ACC112 (cell line): ENCODE results near the gene MUC12.
"Not testable (repeated sequence)": the region's sequence is repeated elsewhere in the genome, so short reads cannot be mapped to it uniquely, and the experiment has no call there.

Experiments
- H2AFZ ChIP-seq: fragments of 200-600 bp; sonication (generic); one replicate; pipeline ENCODE4 v1.6.0; 2017; ENCODE audit warnings: antibody characterized with exemption, low read length; ENCODE audit not compliant: unreplicated experiment
- H3K27ac ChIP-seq: fragments of 200-600 bp; sonication (generic); 2 replicates; pipeline ENCODE4 v1.5.1; 2014; ENCODE audit warnings: low read depth, mild to moderate bottlenecking, antibody characterized with exemption, low read length, moderate library complexity
- H3K27me3 ChIP-seq: fragments of 200-600 bp; sonication (generic); 2 replicates; pipeline ENCODE4 v1.6.1; 2014; ENCODE audit warnings: mild to moderate bottlenecking, antibody characterized with exemption, low read length, moderate library complexity, mixed read lengths; ENCODE audit not compliant: insufficient read depth
- H3K36me3 ChIP-seq: fragments of 200-600 bp; sonication (generic); 2 replicates; pipeline ENCODE4 v1.6.1; 2016; ENCODE audit warnings: mild to moderate bottlenecking, antibody characterized with exemption, low read length, moderate library complexity, mixed read lengths; ENCODE audit not compliant: insufficient read depth
- H3K4me1 ChIP-seq: fragments of 200-600 bp; sonication (generic); one replicate; pipeline ENCODE4 v1.6.1; 2016; ENCODE audit warnings: low read length, mixed read lengths; ENCODE audit not compliant: insufficient read depth, unreplicated experiment, control insufficient read depth
- H3K4me3 ChIP-seq: fragments of 200-600 bp; sonication (generic); 2 replicates; pipeline ENCODE4 v1.5.1; 2014; ENCODE audit warnings: mild to moderate bottlenecking, low read depth, low read length
- H3K79me2 ChIP-seq: fragments of 200-600 bp; sonication (generic); one replicate; pipeline ENCODE4 v1.6.0; 2016; ENCODE audit warnings: low read length; ENCODE audit not compliant: control insufficient read depth, unreplicated experiment, insufficient read depth

The MUC12 gene, protein sequence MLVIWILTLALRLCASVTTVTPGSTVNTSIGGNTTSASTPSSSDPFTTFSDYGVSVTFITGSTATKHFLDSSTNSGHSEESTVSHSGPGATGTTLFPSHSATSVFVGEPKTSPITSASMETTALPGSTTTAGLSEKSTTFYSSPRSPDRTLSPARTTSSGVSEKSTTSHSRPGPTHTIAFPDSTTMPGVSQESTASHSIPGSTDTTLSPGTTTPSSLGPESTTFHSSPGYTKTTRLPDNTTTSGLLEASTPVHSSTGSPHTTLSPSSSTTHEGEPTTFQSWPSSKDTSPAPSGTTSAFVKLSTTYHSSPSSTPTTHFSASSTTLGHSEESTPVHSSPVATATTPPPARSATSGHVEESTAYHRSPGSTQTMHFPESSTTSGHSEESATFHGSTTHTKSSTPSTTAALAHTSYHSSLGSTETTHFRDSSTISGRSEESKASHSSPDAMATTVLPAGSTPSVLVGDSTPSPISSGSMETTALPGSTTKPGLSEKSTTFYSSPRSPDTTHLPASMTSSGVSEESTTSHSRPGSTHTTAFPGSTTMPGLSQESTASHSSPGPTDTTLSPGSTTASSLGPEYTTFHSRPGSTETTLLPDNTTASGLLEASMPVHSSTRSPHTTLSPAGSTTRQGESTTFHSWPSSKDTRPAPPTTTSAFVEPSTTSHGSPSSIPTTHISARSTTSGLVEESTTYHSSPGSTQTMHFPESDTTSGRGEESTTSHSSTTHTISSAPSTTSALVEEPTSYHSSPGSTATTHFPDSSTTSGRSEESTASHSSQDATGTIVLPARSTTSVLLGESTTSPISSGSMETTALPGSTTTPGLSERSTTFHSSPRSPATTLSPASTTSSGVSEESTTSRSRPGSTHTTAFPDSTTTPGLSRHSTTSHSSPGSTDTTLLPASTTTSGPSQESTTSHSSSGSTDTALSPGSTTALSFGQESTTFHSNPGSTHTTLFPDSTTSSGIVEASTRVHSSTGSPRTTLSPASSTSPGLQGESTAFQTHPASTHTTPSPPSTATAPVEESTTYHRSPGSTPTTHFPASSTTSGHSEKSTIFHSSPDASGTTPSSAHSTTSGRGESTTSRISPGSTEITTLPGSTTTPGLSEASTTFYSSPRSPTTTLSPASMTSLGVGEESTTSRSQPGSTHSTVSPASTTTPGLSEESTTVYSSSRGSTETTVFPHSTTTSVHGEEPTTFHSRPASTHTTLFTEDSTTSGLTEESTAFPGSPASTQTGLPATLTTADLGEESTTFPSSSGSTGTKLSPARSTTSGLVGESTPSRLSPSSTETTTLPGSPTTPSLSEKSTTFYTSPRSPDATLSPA (N-terminal part only)

DNA sequence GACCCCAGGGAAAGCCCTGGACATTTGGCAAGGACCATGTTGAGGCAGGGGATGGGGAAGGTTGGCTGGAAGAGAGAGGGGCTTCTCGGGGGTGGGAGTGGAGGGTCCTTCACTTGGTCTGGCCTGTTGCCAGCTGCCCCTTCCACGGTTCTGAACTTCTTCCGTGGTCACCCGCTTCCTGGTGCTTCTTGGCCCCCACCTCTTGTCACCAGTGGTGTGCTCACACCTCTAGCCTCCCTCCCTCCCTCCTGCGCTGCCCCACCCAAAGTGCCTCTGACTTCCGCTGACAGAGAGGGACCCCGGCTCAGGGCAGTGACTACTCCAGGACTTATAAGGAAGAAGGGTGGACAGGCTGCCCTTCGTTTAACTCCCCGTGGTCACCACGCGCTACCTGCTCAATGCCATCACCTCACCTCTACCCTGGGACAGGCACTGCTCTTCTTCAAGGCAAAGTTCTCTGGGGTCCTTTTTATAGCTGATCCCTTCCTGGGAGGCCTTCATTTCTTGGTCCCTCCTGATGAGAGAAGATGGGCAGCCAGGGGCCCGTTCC lies at the start of gene MUC12:
MUC12 (plus strand) TSS at position 500 of the 550 bp plus-strand sequence. CDS start 58 bp downstream, outside the sequence.
- no peaks in the 10 kb centered on the region for H3K36me3 ChIP-seq
- no peak within 1 kb of the TSS for H3K4me3 ChIP-seq
- H3K4me1 ChIP-seq = no peaks in the 10 kb centered on the region
- no peaks in the 10 kb centered on the region for H3K79me2 ChIP-seq
- no peak within 1 kb of the TSS for H2AFZ ChIP-seq
- peaks cover 75% of the 10 kb centered on the region for H3K27me3 ChIP-seq
- no peak within 1 kb of the TSS for H3K27ac ChIP-seq

DNA sequence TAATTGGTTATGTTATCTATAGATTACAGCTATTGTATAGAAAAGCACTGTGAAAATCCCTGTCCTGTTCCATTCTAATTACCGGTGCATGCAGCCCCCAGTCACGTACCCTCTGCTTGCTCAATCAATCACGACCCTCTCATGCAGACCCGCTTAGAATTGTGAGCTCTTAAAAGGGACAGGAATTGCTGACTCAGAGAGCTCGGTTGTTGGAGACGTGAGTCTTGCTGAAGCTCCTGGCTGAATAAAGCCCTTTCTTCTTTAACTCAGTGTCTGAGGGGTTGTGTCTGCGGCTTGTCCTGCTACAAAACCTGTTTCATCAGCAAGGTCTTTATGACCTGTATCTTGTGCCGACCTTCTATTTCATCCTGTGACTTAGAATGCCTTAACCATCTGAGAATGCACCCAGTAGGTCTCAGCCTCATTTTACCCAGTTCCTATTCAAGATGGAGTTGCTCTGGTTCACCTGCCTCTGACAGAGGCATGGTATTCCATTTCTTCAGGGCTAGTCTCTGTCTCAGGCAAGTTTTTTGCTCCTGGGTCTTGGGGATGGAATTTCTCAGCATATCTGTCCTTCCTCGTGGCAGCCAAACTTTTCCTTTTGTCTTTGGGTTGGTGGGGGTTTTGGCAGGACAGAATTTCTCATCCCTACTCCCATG lies 49.5 kb upstream of the MUC12 start:
- not testable (repeated sequence) for H3K27ac ChIP-seq, H3K79me2 ChIP-seq, H3K4me3 ChIP-seq, H3K4me1 ChIP-seq, H2AFZ ChIP-seq, H3K36me3 ChIP-seq
- H3K27me3 ChIP-seq = peaks cover 12% of the 10 kb centered on the region

DNA sequence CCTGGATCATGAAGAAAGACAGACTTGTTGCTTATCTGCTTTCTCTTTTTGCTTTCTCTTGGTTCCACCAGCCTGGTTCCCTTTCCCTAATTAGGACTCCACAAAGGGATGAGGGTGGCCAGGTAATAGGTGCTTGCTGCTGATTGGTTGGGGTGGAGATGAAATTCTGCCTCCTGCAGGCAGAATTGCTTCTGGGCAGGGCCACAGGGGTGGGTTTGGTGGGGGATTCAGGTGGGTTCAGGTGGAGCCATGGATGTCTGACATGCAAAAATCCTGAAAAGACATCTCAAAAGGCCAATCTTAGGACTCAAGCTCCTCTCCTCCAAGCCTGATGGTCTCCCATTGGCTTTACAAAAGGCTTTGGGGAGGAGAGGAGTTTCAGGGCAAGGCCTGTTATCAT lies 48.3 kb upstream of the MUC12 start:
- Histone ChIP-seq H3K4me1 (no peaks in the 10 kb centered on the region), H3K4me3 (no peak overlapping the region), H2AFZ (no peak overlapping the region), H3K79me2 (no peaks in the 10 kb centered on the region), H3K27ac (no peak overlapping the region), H3K36me3 (no peaks in the 10 kb centered on the region), H3K27me3 (peaks cover 12% of the 10 kb centered on the region)

DNA sequence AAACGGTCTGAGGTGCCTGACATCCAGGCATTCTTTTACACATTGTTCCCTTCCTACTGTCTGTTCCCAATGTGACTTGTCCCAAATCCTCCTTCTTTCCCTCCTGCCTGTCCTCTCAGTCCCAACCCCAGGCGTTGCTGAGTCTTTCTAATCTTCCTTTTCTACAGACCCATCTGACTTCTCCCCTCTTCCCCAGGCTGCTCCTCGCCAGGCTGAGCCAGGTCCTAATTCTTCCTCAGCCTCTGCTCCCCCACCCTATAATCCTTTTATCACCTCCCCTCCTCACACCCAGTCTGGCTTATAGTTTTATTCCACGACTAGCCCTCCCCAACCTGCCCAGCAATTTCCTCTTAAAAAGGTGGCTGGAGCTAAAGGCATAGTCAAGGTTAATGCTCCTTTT lies 45.7 kb upstream of the MUC12 start:
- not testable (repeated sequence) for H3K4me3 ChIP-seq, H3K36me3 ChIP-seq, H3K4me1 ChIP-seq, H2AFZ ChIP-seq, H3K27ac ChIP-seq, H3K79me2 ChIP-seq
- peaks cover 12% of the 10 kb centered on the region for H3K27me3 ChIP-seq

DNA sequence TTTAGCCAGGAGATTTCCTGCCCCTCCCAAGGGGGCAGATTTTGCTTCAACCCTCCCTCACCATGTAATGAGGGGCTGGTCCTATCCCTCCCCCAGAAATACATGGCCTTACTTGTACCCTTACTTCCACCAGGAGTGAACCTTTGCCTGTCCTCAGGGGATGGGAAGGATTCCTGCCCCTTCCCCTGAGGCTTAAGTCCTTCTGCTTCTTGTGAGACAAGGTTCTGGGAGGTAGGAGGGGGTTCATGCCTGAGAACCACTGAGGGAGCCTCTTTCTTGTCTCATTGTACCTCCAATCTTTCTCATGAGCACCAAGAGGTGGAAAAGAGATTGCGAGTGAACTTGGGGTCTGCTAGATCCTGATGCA lies 39.6 kb upstream of the MUC12 start:
- H3K27me3 ChIP-seq = peaks cover 15% of the 10 kb centered on the region

DNA sequence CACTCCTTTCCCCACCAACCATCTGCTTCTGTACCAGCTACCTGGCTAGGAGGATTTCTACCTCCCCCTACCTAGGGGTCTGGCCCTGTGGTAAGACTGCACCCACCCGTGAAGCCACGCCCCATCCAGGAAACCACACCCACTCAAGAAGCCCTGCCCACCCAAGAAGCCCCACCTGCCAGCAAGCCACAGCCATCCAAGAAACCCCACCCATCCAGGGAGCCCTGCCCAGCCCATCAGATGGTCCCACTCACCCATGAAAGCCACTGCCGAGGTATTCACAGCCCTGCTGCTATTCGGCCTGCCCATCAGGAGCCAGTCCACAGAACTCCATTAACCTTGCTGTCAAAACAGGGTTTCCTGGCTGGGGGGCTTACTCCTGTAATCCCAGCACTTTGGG lies 35.6 kb upstream of the MUC12 start:
- Histone ChIP-seq H3K36me3 (no peaks in the 10 kb centered on the region), H2AFZ (no peak overlapping the region), H3K27ac (no peak overlapping the region), H3K4me3 (no peak overlapping the region), H3K27me3 (peaks cover 22% of the 10 kb centered on the region), H3K79me2 (no peaks in the 10 kb centered on the region), H3K4me1 (no peaks in the 10 kb centered on the region)

More for the DNA sequence above, 39.6 kb upstream of the MUC12 start:
- H3K4me1 ChIP-seq = no peaks in the 10 kb centered on the region
- H2AFZ ChIP-seq = no peak overlapping the region
- H3K27ac ChIP-seq = no peak overlapping the region
- H3K4me3 ChIP-seq = no peak overlapping the region
- no peaks in the 10 kb centered on the region for H3K36me3 ChIP-seq
- no peaks in the 10 kb centered on the region for H3K79me2 ChIP-seq

DNA sequence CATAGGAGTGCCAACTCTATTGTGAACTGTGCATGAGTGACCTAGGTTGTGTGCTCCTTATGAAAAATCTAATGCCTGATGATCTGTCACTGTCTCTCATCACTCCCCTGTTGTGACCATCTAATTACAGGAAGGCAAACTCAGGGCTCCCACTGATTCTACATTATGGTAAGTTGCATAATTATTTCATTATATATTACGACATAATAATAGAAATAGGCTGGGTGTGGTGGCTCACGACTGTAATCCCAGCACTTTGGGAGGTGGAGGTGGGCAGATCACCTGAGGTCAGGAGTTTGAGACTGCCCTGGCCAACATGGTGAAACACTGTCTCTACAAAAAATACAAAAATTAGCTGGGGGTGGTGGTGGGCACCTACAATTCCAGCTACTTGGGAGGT lies 34.0 kb upstream of the MUC12 start:
- not testable (repeated sequence) for H3K36me3 ChIP-seq, H3K4me1 ChIP-seq, H3K27ac ChIP-seq, H3K79me2 ChIP-seq, H3K4me3 ChIP-seq, H2AFZ ChIP-seq
- peaks cover 17% of the 10 kb centered on the region for H3K27me3 ChIP-seq

DNA sequence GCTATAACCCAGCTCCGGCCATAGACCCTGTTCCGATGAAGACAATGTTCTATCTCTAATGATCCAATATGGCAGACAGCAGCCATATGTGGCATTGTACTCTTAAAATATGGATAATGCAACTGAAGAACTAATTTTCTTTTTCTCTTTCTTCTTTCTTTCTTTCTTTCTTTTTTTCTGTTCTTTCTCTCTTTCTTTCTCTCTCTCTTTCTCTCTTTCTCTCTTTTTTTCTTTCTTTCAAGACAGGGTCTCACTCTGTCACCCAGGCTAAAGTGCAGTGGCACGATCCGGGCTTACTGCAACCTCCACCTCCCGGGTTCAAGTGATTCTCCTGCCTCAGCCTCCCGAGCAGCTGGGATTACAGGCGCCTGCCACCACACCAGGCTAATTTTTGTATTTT lies 33.2 kb upstream of the MUC12 start:
- peaks cover 10% of the 10 kb centered on the region for H3K27me3 ChIP-seq
- H3K27ac ChIP-seq, H3K79me2 ChIP-seq, H3K4me3 ChIP-seq, H2AFZ ChIP-seq, H3K36me3 ChIP-seq, H3K4me1 ChIP-seq: not testable (repeated sequence)

DNA sequence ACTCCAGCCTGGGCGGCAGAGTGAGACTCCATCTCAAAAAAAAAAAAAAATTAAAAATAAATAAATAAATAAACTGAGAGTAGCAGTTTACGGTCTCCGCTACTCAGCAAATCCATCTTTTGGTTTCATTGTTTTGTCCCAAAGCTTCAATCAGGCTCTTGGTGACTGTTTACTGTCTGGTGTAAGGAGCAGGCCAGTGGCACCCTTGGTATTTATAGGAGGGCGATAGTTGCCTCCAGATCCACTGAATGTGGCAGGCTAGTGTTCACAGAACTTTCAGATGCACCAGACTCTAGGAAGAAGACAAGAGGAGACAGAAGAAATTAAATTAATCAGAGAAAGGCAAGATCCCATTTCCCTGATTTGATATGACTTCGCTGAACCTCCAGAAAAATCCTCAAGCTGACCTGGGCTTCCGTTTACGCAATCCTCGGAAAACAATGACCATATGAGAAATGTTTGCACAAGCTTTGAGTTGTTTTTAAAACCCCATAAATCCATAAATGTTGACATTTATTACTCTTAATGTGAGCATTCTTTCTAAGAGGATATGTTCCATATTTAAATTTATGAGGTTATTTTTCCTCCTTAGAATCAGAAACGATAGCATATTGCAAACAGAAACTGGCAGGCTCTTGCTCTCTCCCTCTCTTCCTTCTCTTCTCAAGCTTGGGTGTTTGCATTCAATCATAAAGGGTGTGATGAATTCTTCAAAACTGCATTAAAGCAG lies 27.2 kb upstream of the MUC12 start:
- Histone ChIP-seq H3K36me3 (no peaks in the 10 kb centered on the region), H3K4me3 (peak overlapping the region; percentile 13; the same call in 1 of the 2 replicates), H3K27me3 (no peaks in the 10 kb centered on the region), H3K4me1 (peaks cover 6% of the 10 kb centered on the region), H3K79me2 (no peaks in the 10 kb centered on the region), H2AFZ (peak overlapping the region; percentile 10), H3K27ac (no peak overlapping the region)
